GM06990 (cell line): Measurements from ENCODE around the gene MRPS15.

Experiments
- DNase-seq: peaks from one replicate; pipeline ENCODE4 v3.0.0-alpha.2; 2011; ENCODE audit not compliant: insufficient read length; ENCODE audit errors: extremely low read depth
- H3K27me3 ChIP-seq: replicated peaks from 2 replicates; pipeline ENCODE4 v1.6.0; 2011; ENCODE audit warnings: low read length; ENCODE audit not compliant: control insufficient read depth, insufficient read depth
- H3K36me3 ChIP-seq: 2 replicates; pipeline ENCODE4 v1.5.1; 2011; ENCODE audit warnings: low read length; ENCODE audit not compliant: control insufficient read depth, insufficient read depth
- H3K4me3 ChIP-seq: replicated peaks from 2 replicates; pipeline ENCODE4 v1.5.1; 2011; ENCODE audit warnings: low read depth, mild to moderate bottlenecking, control low read depth, low read length
- TF ChIP-seq, protein P1 (sequence below): IDR thresholded peaks from 2 replicates; pipeline ENCODE4 v1.5.1; 2011; ENCODE audit warnings: low read length, control low read depth, mild to moderate bottlenecking, inconsistent platforms; ENCODE audit not compliant: insufficient read depth, poor library complexity, severe bottlenecking

The MRPS15 gene

DNA sequence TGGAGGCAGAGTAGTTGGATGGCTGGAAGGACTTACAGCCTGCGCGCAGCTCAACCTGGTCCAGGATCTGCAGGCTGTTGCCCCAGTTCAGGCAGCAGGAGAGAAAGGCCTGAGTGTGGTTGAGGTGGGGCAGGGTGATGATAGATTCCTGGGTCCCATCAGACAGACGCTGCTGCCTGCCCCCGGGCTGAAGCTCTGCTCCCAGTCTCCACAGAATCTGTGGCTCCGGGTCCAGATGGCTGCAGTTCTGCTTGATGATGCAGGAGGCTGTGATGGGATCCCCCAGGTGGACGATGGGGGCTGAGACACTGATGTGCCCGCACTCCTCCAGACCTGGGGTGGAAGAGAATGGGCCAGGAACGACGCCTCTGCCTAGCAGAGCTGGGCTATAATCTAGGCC, 11.2 kb upstream of the MRPS15 start:
- Histone ChIP-seq H3K4me3 (no peak overlapping the region), H3K36me3 (no peaks in the 10 kb centered on the region), H3K27me3 (no peaks in the 10 kb centered on the region)
- no peak for DNase-seq
- TF ChIP-seq, protein P1, sequence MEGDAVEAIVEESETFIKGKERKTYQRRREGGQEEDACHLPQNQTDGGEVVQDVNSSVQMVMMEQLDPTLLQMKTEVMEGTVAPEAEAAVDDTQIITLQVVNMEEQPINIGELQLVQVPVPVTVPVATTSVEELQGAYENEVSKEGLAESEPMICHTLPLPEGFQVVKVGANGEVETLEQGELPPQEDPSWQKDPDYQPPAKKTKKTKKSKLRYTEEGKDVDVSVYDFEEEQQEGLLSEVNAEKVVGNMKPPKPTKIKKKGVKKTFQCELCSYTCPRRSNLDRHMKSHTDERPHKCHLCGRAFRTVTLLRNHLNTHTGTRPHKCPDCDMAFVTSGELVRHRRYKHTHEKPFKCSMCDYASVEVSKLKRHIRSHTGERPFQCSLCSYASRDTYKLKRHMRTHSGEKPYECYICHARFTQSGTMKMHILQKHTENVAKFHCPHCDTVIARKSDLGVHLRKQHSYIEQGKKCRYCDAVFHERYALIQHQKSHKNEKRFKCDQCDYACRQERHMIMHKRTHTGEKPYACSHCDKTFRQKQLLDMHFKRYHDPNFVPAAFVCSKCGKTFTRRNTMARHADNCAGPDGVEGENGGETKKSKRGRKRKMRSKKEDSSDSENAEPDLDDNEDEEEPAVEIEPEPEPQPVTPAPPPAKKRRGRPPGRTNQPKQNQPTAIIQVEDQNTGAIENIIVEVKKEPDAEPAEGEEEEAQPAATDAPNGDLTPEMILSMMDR, result no peak

DNA sequence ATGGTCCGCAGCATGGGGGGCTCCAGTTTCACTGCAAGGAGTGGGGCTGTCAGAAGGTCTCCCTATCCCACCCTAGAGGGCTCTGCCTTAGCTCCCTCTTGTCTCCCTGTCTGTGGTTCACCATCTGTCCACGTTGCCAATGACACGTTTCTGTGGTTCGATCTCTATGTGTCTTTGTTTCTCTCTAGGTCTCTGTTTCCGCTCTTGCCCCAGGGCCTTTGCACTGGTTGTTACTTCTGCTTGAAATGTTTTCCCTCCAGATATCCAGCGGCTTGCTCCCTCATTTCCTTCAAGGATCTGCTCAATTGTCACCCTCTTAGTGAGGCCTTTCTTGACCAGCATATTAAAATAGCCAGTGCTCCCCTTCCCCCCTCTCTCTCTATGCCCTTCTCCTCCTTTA, 8.5 kb upstream of the MRPS15 start:
- Histone ChIP-seq H3K36me3 (no peaks in the 10 kb centered on the region), H3K4me3 (no peak overlapping the region), H3K27me3 (no peaks in the 10 kb centered on the region)
- no peak for DNase-seq
- TF ChIP-seq, protein P1, result no peak

DNA sequence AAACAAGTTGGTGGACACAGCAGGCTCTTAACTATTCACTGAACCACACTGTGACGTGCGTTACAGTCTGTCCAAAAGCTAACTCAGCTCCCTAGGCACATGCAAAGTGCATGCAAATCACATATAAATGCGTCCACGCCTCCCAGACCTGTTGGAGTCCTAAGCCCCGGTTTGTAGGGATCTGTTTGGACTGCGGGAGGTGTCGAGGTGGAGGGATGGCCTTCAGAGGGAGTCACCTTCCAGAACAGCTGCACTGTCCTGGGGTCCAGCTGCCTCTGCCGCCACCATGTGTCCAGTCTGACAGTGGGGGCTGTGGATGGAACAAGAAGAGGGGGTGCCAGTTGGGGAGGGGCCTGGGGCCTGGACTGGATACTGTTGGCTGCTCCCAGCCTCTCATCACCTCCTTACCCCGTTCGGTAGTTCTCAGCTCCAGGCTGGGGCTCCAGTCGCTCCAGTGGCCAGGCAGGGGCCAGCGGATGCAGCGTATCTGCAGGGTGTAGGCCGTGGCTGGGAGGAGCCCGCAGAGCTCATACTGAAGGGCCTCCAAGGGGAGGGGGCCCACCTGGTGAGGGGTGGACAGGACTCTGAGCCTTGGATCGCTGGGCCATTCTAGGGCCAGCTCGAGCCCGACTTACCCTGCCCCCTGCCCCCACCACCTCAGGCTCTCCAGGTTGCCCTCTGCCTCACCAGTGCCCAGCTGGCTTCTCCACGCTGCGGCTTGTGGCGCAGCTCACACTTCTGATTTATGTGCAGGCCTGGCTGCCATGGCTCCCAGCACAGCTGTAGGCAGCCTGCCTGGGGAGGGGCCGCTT, 7.9 kb upstream of the MRPS15 start:
- TF ChIP-seq, protein P1, result no peak
- no peak for DNase-seq
- Histone ChIP-seq H3K27me3 (no peaks in the 10 kb centered on the region), H3K36me3 (no peaks in the 10 kb centered on the region), H3K4me3 (no peak overlapping the region)

DNA sequence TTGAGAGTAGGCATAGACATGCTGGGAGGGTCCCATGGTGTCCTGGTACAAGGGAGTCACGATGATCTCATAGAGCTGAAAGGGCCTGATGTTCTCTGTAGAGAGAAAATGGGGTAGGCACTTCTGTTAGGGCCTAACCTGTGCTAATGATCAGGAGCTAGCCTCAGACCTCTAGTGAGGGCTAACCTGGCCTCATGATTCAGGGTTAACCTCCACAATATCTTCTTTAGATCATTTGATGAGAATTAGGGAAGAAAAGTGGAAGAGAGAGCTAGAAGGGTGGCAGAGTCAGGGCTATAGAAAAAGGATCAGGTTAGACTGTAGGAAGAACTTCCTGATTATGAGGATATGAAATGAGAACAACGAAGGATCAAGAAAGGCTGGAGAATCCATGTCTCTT, 5.0 kb upstream of the MRPS15 start:
- no peaks in the 10 kb centered on the region for H3K36me3 ChIP-seq
- H3K27me3 ChIP-seq, result no peaks in the 10 kb centered on the region
- no peak for DNase-seq
- H3K4me3 ChIP-seq, result no peak overlapping the region
- TF ChIP-seq, protein P1, result no peak

DNA sequence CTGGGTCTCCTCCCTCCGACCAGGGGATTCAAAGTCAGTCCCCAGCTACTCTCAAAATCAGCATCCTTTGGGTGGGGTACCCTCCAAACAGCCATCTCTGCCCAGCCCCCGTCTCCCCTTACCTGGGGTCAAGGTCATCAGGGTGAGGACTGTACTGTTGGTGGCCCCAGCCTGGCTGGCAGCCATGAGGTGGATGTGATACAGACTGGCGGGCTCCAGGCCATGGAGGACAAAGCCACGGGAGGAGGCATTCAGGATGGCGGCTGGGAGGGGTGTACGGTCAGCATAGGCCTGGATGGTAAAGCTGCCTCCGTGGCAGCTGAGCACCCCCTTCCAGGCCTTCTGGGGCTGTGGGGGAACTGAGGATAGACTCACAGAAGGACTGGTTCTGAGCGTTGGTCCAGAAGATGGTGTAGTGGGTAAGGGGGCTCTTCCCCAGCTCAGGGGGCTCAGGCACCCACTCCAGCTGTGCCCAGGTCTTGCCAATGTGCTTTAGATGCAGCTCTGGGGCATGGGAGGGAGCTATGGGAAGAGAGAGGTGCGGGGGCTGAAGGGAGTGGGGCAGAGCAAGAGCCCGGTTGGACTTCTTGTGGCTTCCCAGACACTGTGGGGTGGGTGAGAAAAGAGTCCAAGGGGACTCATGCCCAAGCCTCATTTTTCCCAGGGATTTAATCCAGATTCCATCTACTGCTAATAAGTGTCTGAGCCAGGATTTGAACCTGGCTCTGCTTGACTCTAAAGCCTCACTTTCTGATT, 3.7 kb upstream of the MRPS15 start:
- Histone ChIP-seq H3K27me3 (no peaks in the 10 kb centered on the region), H3K4me3 (no peak overlapping the region), H3K36me3 (no peaks in the 10 kb centered on the region)
- TF ChIP-seq, protein P1, result no peak
- DNase-seq, result no peak
